ENCODE data around the gene TEF. TPM values are rescaled to one million over a fixed set of nuclear protein-coding genes. Genes with fewer than 3 reads are reported as not detected.
"Not testable (repeated sequence)": the region's sequence is repeated elsewhere in the genome, so short reads cannot be mapped to it uniquely, and the experiment has no call there.

TEF gene
- total RNA-seq, 1 donor from 2014 or later = 14.5 TPM

GRCh38 chr22:41425660-41426365 lies 44.1 kb downstream of the TEF start:
- no peak for DNase-seq

DNA sequence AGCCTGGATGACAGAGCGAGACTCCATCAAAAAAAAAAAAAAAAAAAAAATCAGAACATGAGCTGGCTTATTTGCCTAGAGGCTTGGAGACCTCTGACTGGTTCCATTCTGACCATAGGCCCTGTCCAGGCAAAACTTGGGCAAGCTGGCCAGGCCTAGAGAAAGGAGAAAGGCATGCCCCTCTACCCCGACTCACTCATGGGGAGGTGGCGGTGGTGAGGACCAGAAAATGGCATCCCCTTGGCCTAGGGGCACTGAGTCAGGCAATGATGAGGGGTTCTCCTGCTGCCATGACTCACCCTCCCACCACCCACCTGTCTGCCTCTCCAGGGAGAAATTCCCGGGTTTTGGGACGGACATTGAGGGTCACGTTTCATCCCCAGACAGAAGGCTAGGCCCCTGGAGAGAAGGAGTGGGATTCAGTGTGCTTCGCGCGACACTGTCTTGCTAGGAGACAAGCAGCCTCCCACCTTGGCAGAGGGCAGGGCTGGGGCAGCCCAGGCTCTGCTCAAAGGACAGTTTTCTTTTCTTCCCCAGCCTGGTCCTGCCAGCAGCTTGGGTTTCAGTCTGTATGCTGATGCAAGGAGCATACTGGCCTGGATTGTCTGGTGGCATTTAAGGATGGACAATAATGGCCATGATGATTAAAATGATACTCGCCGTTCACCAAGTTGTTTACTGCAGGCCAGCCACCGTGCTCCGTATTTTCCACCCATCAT lies 47.6 kb downstream of the TEF start:
- DNase-seq = no peak

DNA sequence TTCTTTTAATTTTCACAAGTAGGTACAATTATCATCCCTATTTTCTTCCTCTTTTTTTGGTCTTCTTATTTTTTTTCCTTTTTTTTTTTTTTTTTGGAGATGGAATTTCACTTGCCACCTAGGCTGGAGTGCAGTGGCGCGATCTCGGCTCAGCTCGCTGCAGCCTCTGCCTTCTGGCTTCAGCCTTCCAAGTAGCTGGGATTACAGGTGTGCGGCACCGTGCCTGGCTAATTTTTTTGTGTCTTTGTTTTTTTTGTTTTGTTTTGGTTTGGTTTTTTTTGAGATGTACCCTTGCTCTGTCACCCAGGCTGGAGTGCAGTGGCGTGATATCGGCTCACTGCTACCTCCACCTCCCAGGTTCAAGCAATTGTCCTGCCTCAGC lies 48.2 kb downstream of the TEF start:
- DNase-seq = no peak

- DNase-seq = no peak
These were observed 49.9 kb downstream of the TEF start for GRCh38 chr22:41431656-41432055.

DNA sequence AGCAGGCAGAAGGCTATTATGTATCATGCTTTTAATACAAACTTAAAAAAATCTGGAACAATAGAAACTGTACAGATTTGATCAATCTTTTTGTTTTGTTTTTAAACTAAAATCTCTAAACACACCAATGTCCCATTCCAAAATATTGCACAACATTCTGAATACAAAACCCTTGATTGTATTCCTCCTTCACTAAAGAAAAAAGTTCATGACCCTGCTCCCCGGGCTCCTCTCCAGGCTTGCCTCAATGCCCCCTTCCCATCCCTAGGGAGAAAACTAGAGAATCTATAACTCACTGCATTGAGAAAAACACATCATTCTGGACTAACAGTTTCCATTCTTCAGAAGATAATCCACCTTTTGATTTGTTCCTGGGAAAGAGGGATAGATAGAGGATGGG lies 51.7 kb downstream of the TEF start:
- DNase-seq = not testable (repeated sequence)

DNA sequence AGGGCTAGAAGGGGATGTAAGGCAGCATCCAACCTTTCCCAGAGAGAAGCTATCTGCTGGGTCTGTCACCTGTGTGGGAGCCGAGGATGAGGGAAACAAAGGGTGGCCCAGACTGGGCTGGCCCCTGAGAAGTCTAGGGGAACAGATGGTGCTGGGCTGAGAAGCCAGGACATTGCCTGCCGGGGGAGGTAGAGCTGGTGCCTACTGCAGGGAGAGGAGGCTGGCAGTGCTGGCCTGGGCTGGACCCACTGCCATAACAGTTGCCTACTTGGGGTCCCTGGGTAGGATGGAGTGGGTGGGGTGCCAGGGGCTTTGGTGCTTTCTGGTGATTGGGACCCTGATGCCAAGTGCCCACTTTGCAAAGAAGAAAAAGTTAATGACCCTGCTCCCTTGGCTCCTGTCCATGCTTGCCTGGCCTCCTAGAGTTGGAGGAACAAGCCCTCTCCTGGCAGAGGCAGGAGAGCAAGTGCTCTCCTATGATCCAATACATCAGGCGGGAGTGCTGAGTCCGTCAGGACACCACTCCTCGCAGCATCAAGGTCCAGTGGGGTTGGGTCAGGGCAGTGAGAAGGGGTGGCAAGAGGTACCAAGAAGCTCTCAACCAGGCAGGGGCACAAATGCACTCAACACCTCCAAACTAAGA lies 52.7 kb downstream of the TEF start:
- DNase-seq = not testable (repeated sequence)

DNA sequence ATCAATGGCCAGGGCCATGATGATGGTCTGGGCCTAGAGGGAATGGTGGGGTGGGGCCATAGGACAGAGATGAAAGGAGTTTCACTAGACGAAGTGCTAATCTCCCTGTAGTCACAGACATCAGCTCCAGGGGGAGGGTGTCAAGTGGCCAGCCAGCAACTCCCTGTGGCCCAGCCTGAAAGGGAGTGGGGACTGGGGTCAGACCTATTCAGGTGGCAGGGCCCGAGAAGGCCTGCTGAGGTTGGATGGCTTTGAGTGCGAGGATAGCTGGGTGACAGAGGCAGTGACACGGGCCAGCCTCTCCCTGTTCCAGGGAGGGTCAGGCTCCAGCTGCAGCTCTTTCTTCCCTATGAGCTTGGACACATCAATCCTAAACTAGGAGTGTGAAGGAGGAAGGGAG lies 53.8 kb downstream of the TEF start:
- no peak for DNase-seq

- DNase-seq = no peak
These were observed 54.8 kb downstream of the TEF start for GRCh38 chr22:41436322-41437113.

GRCh38 chr22:41437198-41437597 lies 55.5 kb downstream of the TEF start:
- DNase-seq = no peak

GRCh38 chr22:41440511-41440910 lies 58.8 kb downstream of the TEF start:
- not testable (repeated sequence) for DNase-seq

DNA sequence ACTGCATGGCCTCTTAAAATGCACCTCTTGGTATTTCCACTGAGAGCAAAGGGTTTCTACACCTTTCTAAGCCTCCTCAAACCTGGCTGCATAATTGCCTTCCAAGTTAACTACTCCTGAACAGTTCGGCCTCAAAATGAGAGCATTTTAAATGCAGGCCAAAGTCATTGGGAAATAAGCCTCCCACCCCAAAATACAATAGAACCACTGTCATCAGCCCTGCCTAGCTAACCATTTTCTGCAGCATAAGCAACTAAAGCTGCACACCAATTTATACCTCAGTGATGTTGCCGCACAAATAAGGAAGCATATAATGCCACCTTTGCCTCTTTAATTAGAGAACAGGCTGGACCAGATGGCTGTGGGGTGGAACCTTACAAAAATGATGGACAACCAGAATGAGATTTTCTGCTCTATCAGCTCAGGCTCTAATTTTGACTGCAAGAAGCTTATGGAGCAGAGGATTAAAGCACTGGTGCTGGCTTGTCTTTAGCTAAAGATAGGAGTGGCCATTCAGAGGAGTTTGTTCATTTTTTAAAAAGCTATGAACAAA lies 60.6 kb downstream of the TEF start:
- DNase-seq = no peak

GRCh38 chr22:41444360-41445128 lies 62.8 kb downstream of the TEF start:
- peak; percentile 99 for DNase-seq

- peak; percentile 36 for DNase-seq
These were observed 63.7 kb downstream of the TEF start for GRCh38 chr22:41445129-41446056.

- peak; percentile 45 for DNase-seq
These were observed 64.3 kb downstream of the TEF start for GRCh38 chr22:41446057-41446501.

- DNase-seq = peak; percentile 98
These were observed 65.1 kb downstream of the TEF start, which contains the start of gene TOB2 for GRCh38 chr22:41446639-41447434. TOB2 (minus strand) TSS chr22:41446801; CDS start chr22:41437345, 9,456 bp downstream.

- peak; percentile 89 for DNase-seq
These were observed 65.9 kb downstream of the TEF start for GRCh38 chr22:41447435-41448188.

DNA sequence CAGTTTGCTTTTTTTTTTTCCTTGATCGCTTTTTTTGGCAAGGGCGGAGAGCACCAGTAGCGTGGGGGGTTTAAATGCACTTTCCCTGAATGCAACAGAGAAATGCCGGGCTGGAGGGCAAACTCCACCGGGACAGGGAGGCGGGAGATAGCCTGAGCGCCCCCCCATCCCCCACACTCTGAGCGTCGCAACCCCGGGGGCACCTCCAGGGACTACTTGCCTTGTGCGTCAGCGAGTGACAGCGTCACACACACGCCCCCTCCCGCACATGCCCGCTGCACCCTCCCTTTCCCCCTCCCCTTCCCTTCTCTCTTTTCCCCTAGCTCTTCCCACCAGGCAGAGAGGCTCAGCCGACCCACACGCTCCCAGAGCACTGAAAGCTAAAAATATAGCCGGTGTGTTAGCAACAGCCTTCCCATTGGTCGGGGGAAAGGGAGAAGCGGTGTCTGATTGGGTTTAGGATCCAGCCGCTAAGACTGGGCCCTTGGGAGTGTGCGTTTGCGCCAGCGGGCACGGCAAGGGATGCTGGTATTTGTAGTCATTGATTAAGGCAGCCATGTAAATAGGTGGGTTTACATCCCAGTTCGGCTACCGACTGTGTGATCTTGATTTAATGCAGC lies 66.6 kb downstream of the TEF start:
- peak; percentile 100 for DNase-seq

All from tongue (tissue), 2 donors.